NCI-H446 treated with DMSO at 0.1 percent for 48 hours (cell line): ENCODE results near the gene CD300LF.

Experiments
- DNase-seq: peaks from one replicate; lab custom pipeline; 2025; lab: John Stamatoyannopoulos, UW

The CD300LF gene

GRCh38 chr17:74712756-74713155, at the start of gene CD300LF:
TSS of gene CD300LF (minus strand) at chr17:74712923. CDS start at chr17:74712866, 57 bp downstream.
- no peak for DNase-seq

GRCh38 chr17:74761931-74762330, 49.2 kb upstream of the CD300LF start:
- DNase-seq, result no peak

DNA sequence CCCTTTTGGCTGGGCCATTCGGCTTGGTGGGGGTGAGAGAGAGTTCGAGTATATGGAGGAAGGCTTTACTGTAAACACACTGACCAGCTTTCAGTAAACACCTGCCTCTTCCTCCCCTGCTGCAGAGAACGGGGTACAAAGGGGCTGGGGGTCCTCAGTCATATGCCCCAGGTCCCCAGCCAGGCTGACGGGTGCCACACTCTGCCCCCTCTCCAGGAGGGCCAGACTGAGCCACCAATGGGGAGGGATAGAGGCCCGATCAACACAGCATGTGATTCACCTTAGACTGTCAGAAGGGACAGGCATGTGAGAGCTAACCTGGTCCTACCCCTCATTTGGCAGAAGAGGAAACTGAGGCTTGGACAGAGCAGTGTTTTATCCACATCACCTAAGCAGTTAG, 48.7 kb upstream of the CD300LF start:
- DNase-seq, result no peak

GRCh38 chr17:74760404-74761105, 47.8 kb upstream of the CD300LF start:
- no peak for DNase-seq

DNA sequence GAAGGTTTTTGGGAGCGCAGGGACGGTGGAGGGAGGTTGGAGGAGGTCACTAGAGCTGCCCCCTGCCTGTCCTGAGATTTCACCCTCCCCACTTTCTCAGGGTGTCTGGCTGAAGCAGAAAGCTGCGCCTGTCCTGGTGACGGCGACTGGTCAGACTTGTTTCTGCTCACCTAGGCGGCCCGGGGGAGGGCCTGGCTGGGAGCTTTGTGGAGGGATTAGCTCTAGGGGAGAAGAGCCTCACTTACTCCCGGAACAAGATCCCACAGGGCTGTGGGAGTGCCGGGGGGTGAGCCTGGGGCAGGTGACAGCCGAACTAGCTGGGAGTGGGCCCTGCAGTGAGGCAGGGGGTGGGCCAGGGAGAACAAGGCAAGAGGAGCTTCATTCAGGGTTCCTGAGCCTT, 47.2 kb upstream of the CD300LF start:
- no peak for DNase-seq

GRCh38 chr17:74759243-74759801, 46.6 kb upstream of the CD300LF start:
- DNase-seq, result no peak

DNA sequence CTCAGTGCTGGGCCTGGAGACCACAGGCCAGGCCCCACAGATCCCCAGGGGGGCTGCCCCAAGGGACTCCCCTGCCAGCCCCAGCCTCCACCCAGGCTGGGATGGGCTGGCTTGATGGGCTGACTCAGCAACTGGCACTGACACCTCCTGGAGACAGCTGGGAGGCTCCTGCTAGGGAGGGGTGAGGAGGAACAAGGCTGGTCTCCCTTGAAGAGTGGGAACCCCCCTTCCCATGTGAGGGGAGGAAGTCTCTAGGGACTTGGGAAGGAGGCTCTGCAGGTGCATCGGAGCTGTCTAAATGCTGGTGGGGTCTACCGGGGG, 46.1 kb upstream of the CD300LF start:
- DNase-seq, result peak; percentile 24

DNA sequence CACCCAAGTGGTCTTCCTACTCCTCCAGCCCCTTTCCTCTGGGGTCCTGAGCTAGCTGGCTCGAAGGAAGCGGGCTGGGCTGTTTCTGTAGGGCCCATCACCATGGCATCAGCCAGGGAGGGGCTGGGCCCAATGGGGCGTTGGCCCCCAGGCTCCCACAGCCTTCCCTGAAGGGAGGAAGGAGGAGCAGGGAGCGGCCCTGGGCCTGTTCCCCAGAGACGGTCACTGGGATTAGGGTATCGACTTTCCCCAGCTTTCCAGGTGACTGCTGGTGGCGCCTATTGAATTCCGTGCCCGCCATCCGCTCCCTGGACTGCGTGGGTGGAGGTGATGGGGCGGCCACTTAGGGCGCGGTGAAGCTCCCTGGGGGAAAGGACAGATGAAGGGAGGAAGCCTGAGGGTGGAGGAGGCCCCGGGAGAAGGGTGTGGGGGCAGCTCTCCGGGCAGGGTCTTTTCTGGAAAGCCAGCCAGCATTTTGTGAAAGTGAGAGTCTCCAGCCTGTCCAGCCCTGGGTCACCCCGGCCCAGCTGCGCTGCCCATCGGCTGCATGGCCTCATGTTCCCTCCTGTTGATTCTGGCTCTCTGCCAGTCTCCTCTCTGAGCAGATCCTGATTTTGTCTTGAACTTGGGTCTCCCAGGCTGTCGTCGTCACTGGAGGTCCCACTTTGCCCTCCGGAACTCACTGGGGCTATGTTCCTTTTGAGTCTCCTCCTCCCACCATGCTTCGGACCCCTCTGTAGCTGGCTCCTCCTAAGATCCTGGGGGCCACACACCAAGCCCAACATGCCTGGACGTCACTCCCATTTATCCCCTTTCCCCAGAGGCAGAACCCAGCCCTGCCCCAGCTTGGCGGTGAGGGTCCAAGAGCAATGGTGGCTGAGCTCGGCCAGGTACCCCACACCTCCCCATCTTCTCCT, 45.5 kb upstream of the CD300LF start:
- DNase-seq, result no peak

DNA sequence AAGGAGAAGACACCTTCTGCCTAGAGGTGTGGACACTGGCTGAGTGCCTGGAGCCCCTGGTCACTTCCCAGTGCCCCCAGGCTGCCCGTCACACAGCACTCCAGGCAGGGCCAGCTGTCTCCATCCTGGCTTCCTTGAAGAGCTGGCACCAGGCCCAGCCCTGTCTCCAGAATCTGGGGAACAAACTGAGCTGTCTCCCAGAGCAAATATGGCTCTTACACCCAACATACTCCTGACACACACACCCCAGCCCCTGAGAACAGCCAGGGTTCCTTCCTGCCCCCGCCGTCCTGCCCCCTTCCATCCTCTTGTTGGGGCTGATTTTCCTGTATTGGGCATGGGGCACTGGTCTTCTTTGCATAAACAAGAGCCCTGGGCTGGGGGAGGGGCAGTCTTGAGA, 44.8 kb upstream of the CD300LF start:
- no peak for DNase-seq

GRCh38 chr17:74756891-74757290, 44.2 kb upstream of the CD300LF start:
- DNase-seq, result no peak

- no peak for DNase-seq
Measured at GRCh38 chr17:74755533-74755932, 42.8 kb upstream of the CD300LF start.

- no peak for DNase-seq
Measured at GRCh38 chr17:74754832-74755231, 42.1 kb upstream of the CD300LF start.

GRCh38 chr17:74752822-74753401, 40.2 kb upstream of the CD300LF start:
- no peak for DNase-seq

DNA sequence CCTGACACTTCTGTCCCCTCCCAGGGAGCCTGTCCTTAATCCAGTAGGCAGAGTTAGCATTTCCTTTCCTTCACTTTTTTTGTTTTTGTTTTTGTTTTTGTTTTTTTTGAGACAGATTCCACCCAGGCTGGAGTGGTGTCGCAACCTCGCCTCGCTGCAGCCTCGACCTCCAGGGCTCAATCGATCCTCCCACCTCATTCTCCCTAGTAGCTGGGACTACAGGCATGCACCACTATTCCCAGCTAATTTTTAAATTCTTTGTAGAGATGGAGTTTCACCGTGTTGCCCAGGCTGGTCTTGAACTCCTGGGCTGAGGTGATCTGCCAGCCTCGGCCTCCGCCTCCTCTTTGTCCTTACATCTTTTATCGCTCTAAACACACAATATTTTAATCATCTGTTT, 39.7 kb upstream of the CD300LF start:
- no peak for DNase-seq

GRCh38 chr17:74750327-74751069, 37.8 kb upstream of the CD300LF start:
- DNase-seq, result no peak

DNA sequence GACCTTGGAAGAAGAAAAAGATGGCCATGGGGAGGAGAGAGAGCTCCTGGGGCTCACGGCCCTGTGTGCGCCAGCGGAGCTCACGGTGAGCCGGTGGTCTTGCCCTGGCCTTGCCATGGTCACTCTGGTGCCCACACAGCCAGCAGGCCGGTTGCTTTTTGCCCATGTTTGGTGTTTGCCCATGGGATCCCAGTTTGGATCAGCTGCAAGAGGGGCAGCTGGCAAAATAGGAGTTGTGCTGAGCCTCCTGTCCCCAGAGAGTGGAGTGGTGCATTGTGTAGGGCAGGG, 37.3 kb upstream of the CD300LF start:
- no peak for DNase-seq

- no peak for DNase-seq
Measured at GRCh38 chr17:74749279-74750038, 36.7 kb upstream of the CD300LF start.

DNA sequence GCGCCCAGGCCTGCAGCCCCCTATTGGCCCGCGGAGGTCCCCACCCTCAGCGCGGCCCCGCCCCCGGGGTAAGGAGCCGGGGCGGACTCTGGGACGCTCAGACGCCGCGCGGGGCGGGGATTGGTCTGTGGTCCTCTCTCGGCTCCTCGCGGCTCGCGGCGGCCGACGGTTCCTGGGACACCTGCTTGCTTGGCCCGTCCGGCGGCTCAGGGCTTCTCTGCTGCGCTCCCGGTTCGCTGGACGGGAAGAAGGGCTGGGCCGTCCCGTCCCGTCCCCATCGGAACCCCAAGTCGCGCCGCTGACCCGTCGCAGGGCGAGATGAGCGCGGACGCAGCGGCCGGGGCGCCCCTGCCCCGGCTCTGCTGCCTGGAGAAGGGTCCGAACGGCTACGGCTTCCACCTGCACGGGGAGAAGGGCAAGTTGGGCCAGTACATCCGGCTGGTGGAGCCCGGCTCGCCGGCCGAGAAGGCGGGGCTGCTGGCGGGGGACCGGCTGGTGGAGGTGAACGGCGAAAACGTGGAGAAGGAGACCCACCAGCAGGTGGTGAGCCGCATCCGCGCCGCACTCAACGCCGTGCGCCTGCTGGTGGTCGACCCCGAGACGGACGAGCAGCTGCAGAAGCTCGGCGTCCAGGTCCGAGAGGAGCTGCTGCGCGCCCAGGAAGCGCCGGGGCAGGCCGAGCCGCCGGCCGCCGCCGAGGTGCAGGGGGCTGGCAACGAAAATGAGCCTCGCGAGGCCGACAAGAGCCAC, 36.0 kb upstream of the CD300LF start, which contains the start of gene NHERF1:
NHERF1 (plus strand) TSS at position 100 of the 750 bp plus-strand sequence; CDS start at position 319, 219 bp downstream.
- peak; percentile 90 for DNase-seq

DNA sequence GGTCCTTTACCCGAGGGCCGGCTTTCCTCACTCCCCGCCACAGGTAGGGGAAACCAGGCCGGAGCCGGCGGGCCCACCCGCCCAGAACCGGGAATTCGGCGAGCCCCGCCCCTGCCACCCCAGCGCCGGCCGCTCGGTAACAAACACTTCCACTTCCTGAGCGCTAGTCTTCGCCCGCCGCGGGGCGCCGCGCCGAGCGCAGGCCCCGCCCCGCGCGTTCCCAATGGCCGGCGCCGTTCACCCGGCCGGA, 35.5 kb upstream of the CD300LF start:
- DNase-seq, result no peak

DNA sequence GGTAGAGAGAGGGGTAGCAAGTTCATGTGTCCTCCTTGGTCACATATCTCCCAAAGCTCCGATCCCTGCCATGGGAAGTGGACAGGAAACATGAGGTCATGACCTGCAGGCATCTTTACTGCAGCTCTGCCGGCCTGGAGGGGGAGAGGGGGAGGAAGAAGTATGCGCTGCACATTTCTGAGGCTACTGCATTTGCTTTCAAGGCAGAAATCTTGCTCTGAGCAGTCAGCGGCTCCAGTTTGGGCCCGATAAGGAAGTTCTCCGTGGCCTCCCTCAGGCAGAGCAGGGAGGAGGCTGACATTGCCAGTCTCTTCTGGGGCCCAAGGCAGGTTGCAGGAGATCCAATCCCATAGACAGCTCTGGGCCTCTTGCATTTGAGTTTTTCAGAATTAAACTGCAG, 34.2 kb upstream of the CD300LF start:
- DNase-seq, result no peak

DNA sequence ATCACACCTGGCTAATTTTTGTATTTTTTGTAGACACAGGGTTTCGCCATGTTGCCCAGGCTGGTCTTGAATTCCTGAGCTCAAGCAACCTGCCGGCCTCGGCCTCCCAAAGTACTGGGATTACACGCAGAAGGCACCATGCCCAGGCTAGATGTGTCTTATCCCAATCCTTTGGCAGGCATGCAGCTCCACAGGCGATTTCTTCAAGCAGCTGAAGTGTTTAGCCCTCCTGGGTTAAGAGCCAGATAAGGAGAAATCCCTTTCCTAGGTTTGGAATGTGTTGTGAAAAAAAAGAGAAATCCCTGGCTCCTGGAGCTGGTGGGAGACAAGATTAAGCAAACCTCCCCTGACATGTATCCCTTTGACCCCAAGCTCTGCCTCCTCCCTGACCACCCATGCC, 33.7 kb upstream of the CD300LF start:
- no peak for DNase-seq
